KMS-11 (cell line): ENCODE results near the gene NUP98.

ENCODE experiments used
- H2AFZ ChIP-seq: fragments of 200-600 bp; sonication (generic); 2 replicates; pipeline ENCODE4 v1.6.1; 2016; ENCODE audit warnings: antibody characterized with exemption, mixed run types, low read depth
- H3K27ac ChIP-seq: fragments of 200-600 bp; sonication (generic); 2 replicates; pipeline ENCODE4 v1.6.1; 2016; ENCODE audit warnings: mild to moderate bottlenecking, mixed run types
- H3K27me3 ChIP-seq: fragments of 200-600 bp; sonication (generic); 2 replicates; pipeline ENCODE4 v1.6.1; 2017; ENCODE audit warnings: mild to moderate bottlenecking, low read depth, mixed run types, moderate library complexity; ENCODE audit not compliant: insufficient read depth
- H3K36me3 ChIP-seq: fragments of 200-600 bp; sonication (generic); 2 replicates; pipeline ENCODE4 v1.6.1; 2017; ENCODE audit warnings: mild to moderate bottlenecking, mixed run types; ENCODE audit not compliant: insufficient read depth
- H3K4me1 ChIP-seq: fragments of 200-600 bp; sonication (generic); 2 replicates; pipeline ENCODE4 v1.6.1; 2016; ENCODE audit warnings: mild to moderate bottlenecking, low read depth, mixed run types; ENCODE audit not compliant: poor library complexity, severe bottlenecking
- H3K4me2 ChIP-seq: fragments of 200-600 bp; sonication (generic); 2 replicates; pipeline ENCODE4 v1.7.0; 2016; ENCODE audit warnings: mild to moderate bottlenecking, mixed run types
- H3K4me3 ChIP-seq: fragments of 200-600 bp; sonication (generic); IDR thresholded peaks from 2 replicates; pipeline ENCODE4 v1.6.1; 2017; ENCODE audit warnings: low read depth, low read length, mixed read lengths; ENCODE audit not compliant: insufficient read depth
- H3K79me2 ChIP-seq: fragments of 200-600 bp; sonication (generic); 2 replicates; pipeline ENCODE4 v1.6.1; 2016; ENCODE audit warnings: low read depth, mixed run types; ENCODE audit not compliant: insufficient read depth
- H3K9ac ChIP-seq: fragments of 200-600 bp; sonication (generic); 2 replicates; pipeline ENCODE4 v1.6.1; 2016; ENCODE audit warnings: mild to moderate bottlenecking, mixed run types
- H4K20me1 ChIP-seq: fragments of 200-600 bp; sonication (generic); 2 replicates; pipeline ENCODE4 v1.6.1; 2016; ENCODE audit warnings: mild to moderate bottlenecking, mixed run types; ENCODE audit not compliant: insufficient read depth
- TF ChIP-seq, protein P1 (sequence below): fragments of 200-600 bp; sonication (generic); conservative IDR thresholded peaks from 2 replicates; pipeline ENCODE4 v1.6.1; 2017; ENCODE audit warnings: low read depth, mild to moderate bottlenecking, antibody characterized with exemption, low read length, moderate library complexity, mixed read lengths

The NUP98 gene

DNA sequence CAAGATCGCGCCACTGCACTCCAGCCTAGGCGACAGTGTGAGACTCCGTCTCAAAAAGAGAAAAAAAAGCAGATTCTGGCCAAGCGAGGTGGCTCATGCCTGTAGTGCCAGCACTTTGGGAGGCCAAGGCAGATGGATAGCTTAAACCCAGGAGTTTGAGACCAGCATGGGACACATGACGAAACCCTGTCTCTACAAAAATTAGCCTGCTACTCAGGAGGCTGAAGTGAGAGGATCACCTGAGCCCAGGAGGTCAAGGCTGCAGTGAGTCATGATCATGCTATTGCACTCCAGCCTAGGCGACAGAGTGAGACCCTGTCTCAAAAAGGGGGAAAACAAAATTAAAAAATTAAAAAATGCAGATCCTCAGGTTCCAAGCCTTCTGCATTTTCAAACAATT is 25.0 kb upstream of the NUP98 start:
- Histone ChIP-seq H4K20me1 (no peaks in the 10 kb centered on the region), H3K4me1 (no peaks in the 10 kb centered on the region), H2AFZ (no peak overlapping the region), H3K27me3 (no peaks in the 10 kb centered on the region), H3K27ac (no peak overlapping the region), H3K4me3 (no peak overlapping the region), H3K36me3 (no peaks in the 10 kb centered on the region), H3K4me2 (no peak overlapping the region), H3K9ac (no peak overlapping the region), H3K79me2 (no peaks in the 10 kb centered on the region)
- TF ChIP-seq, protein P1, sequence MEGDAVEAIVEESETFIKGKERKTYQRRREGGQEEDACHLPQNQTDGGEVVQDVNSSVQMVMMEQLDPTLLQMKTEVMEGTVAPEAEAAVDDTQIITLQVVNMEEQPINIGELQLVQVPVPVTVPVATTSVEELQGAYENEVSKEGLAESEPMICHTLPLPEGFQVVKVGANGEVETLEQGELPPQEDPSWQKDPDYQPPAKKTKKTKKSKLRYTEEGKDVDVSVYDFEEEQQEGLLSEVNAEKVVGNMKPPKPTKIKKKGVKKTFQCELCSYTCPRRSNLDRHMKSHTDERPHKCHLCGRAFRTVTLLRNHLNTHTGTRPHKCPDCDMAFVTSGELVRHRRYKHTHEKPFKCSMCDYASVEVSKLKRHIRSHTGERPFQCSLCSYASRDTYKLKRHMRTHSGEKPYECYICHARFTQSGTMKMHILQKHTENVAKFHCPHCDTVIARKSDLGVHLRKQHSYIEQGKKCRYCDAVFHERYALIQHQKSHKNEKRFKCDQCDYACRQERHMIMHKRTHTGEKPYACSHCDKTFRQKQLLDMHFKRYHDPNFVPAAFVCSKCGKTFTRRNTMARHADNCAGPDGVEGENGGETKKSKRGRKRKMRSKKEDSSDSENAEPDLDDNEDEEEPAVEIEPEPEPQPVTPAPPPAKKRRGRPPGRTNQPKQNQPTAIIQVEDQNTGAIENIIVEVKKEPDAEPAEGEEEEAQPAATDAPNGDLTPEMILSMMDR = no peak

DNA sequence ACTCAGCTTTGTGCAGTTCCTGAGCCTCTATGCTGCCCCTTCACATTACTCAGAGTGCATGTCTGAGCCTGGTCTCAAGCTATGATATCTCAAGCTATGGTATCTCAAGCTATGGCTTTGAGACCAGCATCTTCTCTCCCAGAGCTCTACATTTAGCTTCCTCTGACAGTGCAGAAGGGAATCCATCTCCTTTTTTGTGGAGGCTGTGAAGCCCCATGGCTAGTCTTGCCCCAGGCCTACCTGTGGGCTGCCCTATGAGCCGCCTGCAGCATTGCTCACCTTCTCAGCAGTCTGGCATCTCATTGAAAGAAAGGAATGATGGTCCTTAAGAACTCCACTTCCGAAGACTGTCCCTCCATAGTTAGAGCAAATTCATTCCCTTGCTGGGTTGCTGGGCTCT is 23.6 kb upstream of the NUP98 start:
- Histone ChIP-seq H4K20me1 (no peaks in the 10 kb centered on the region), H2AFZ (no peak overlapping the region), H3K27me3 (no peaks in the 10 kb centered on the region), H3K9ac (no peak overlapping the region), H3K27ac (no peak overlapping the region), H3K4me3 (no peak overlapping the region), H3K4me1 (no peaks in the 10 kb centered on the region), H3K36me3 (no peaks in the 10 kb centered on the region), H3K4me2 (no peak overlapping the region), H3K79me2 (no peaks in the 10 kb centered on the region)
- TF ChIP-seq, protein P1 = no peak

DNA sequence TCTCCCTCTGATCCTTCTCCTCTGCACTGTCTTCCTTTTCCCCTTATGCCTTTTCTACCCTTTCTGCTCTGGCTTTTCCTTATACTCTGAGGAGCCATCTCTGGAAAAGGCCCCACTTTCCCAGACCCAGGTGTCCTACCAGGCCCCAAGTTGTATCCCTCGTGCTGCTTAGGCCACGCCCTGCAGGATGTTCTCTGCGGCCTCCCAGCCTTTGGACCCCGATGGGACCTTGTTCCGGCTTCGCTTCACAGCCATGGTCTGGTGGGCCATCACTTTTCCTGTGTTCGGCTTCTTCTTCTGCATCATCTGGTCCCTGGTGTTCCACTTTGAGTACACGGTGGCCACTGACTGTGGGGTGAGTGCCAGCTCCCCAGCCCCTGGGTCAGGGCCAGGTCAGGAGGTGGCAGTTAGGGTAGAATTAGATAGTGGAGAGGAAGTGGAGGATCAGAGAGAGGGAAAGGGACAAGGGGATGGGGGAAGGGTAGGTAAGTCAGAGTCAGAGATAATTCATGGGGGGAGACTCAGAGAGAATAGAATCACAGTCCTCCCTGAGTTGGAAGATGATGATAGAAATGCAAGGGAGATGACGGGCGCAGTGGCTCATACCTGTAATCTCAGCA is 19.9 kb upstream of the NUP98 start:
- no peak overlapping the region for H3K4me2 ChIP-seq
- TF ChIP-seq, protein P1 = no peak
- no peaks in the 10 kb centered on the region for H3K79me2 ChIP-seq
- no peaks in the 10 kb centered on the region for H3K27me3 ChIP-seq
- H3K9ac ChIP-seq = no peak overlapping the region
- H3K36me3 ChIP-seq = no peaks in the 10 kb centered on the region
- no peak overlapping the region for H2AFZ ChIP-seq
- H4K20me1 ChIP-seq = no peaks in the 10 kb centered on the region
- no peak overlapping the region for H3K27ac ChIP-seq
- no peak overlapping the region for H3K4me3 ChIP-seq
- no peaks in the 10 kb centered on the region for H3K4me1 ChIP-seq

DNA sequence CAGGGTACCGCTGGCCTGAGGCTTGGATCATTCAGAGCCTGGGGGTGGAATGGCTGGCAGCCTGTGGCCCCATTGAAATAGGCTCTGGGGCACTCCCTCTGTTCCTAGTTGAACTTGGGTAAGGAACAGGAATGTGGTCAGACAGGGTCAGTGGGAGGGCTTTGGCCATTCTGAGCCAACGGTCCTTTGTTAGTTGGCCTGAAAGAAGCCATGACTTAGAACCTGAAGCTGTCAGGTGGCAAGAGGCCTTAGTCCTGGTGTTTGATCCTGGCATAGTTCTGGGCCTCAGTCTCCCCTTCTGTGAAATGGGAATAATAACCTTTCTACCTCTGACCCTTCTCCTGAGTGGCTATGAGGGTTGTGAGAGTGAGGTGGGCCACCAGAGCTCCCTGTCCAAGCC is 19.3 kb upstream of the NUP98 start:
- no peaks in the 10 kb centered on the region for H3K27me3 ChIP-seq
- no peaks in the 10 kb centered on the region for H3K36me3 ChIP-seq
- H3K4me2 ChIP-seq = no peak overlapping the region
- no peak overlapping the region for H2AFZ ChIP-seq
- H3K4me3 ChIP-seq = no peak overlapping the region
- H3K79me2 ChIP-seq = no peaks in the 10 kb centered on the region
- TF ChIP-seq, protein P1 = no peak
- H3K9ac ChIP-seq = no peak overlapping the region
- H3K4me1 ChIP-seq = no peaks in the 10 kb centered on the region
- no peak overlapping the region for H3K27ac ChIP-seq
- H4K20me1 ChIP-seq = no peaks in the 10 kb centered on the region
